DND-41 (cell line): Measurements from ENCODE around the gene GUCD1.

Experiments used
- EZH2 ChIP-seq: IDR thresholded peaks from 3 replicates; pipeline ENCODE4 v1.6.1; 2012; ENCODE audit warnings: borderline replicate concordance, low read depth, mild to moderate bottlenecking, moderate library complexity, low read length, inconsistent platforms; ENCODE audit not compliant: severe bottlenecking
- TF ChIP-seq, protein P1 (sequence below): IDR thresholded peaks from 2 replicates; pipeline ENCODE4 v1.5.1; 2012; ENCODE audit warnings: borderline replicate concordance, low read length, moderate library complexity, mild to moderate bottlenecking; ENCODE audit not compliant: poor library complexity, severe bottlenecking; ENCODE audit errors: extremely low read depth

DNA sequence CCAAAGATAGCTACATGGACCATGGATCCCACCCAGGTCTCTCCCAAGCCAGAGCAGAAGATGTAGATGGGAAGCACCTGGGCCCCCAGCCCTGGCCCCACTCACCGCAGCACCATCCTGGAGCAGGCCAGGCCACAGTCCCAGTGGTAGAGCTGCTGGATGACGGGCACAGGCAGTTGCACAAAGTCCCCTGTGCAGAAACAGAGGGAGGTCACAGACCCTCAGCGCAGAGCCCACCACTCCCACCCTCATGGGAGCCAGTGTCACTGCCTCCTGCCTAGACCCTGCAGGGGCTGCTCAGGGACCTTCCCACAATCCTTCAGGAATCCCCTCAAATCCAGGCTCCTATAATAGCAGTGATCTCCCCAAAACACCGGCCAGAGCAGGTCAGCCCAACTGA is 6.1 kb downstream of the GUCD1 start:
- TF ChIP-seq, protein P1, sequence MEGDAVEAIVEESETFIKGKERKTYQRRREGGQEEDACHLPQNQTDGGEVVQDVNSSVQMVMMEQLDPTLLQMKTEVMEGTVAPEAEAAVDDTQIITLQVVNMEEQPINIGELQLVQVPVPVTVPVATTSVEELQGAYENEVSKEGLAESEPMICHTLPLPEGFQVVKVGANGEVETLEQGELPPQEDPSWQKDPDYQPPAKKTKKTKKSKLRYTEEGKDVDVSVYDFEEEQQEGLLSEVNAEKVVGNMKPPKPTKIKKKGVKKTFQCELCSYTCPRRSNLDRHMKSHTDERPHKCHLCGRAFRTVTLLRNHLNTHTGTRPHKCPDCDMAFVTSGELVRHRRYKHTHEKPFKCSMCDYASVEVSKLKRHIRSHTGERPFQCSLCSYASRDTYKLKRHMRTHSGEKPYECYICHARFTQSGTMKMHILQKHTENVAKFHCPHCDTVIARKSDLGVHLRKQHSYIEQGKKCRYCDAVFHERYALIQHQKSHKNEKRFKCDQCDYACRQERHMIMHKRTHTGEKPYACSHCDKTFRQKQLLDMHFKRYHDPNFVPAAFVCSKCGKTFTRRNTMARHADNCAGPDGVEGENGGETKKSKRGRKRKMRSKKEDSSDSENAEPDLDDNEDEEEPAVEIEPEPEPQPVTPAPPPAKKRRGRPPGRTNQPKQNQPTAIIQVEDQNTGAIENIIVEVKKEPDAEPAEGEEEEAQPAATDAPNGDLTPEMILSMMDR = no peak
- TF ChIP-seq EZH2 = no peak
